Memory B cell (primary cell): ENCODE data around the gene GIN1.
"Not testable (repeated sequence)": the region's sequence is repeated elsewhere in the genome, so short reads cannot be mapped to it uniquely, and the experiment has no call there.

Source experiments
- ATAC-seq: fragments of 150-1000 bp; cut with Tn5 transposase; 2 replicates; pipeline ENCODE4 v1.10.0; 2021; ENCODE audit warnings: low read depth, mild to moderate bottlenecking, moderate library complexity
- DNase-seq, 2 donors: peaks; one replicate each; pipeline ENCODE4 v3.0.0; 2022; ENCODE audit warnings: low spot score in 2 of 2
- H3K27ac Mint-ChIP-seq: one replicate; pipeline ENCODE4 v1.8.0; 2022; ENCODE audit warnings: mild to moderate bottlenecking, moderate library complexity, mixed read lengths
- H3K27me3 Mint-ChIP-seq: one replicate; pipeline ENCODE4 v1.8.0; 2022; ENCODE audit warnings: mixed read lengths
- H3K36me3 Mint-ChIP-seq: one replicate; pipeline ENCODE4 v1.8.0; 2022; ENCODE audit warnings: mild to moderate bottlenecking, mixed read lengths
- H3K4me1 Mint-ChIP-seq: one replicate; pipeline ENCODE4 v1.8.0; 2022; ENCODE audit warnings: mixed read lengths
- H3K4me3 Mint-ChIP-seq: one replicate; pipeline ENCODE4 v1.8.0; 2022; ENCODE audit warnings: mild to moderate bottlenecking, moderate library complexity, mixed read lengths
- H3K9me3 Mint-ChIP-seq: one replicate; pipeline ENCODE4 v1.8.0; 2022; ENCODE audit warnings: mixed read lengths

The GIN1 gene, protein sequence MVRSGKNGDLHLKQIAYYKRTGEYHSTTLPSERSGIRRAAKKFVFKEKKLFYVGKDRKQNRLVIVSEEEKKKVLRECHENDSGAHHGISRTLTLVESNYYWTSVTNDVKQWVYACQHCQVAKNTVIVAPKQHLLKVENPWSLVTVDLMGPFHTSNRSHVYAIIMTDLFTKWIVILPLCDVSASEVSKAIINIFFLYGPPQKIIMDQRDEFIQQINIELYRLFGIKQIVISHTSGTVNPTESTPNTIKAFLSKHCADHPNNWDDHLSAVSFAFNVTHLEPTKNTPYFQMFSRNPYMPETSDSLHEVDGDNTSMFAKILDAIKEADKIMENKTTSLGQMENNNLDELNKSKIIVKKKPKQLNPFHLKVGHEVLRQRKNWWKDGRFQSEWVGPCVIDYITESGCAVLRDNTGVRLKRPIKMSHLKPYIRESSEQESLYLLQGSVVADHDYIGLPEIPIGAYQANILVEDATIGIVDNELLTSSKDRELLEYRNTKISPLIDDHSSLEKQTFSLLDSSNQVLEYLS

DNA sequence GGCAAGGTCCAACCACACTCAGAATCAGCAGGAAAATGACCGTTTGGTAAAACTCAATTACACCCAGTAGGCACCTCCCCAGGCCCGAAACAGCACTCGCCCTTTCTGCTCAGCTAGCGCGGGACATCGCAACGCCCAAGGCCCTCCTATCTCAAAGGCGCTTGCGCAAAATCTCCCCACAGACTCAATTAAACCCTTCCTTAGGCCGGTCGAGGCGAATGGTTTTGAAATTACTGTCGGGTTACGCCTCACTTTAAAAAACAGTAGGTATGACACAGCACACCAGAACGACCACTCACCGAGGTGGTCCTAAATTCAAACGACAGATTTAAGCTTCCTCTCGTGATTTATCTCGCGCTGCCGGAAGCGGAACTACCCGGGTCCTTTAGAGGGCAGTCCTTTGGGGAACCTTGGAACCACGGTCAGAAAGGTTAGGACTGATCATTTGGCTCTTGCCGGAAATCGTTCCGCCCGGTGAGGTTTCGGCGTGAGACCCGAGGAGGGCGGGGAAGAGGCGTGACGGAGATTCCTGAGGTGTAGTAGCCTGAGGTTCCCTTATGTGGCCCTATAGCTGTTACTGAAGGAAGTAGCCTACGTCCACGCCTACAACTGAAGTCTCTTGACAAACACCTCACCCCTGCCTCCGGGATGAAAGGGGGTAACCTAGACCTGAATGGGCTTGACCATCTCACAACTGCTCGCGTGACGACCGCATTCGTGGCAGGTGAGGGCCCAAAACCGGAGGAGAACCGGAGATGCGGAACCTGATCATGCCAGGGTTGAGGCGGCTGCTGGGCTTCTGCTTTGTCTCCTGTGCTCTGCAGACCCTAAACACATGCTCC, at the start of gene GIN1, which contains the start of gene PPIP5K2:
Gene GIN1, minus strand, starts transcription at position 374 of the 842 bp plus-strand sequence. CDS start 11,431 bp downstream, outside the sequence.
Gene PPIP5K2, plus strand, starts transcription at position 537 of the 842 bp plus-strand sequence. CDS start 9,289 bp downstream, outside the sequence.
- Mint-ChIP-seq H3K4me1 (peaks cover 30% of the 10 kb centered on the region), H3K27ac (peak within 1 kb of the TSS; percentile 98)
- ATAC-seq = peak; percentile 87

DNA sequence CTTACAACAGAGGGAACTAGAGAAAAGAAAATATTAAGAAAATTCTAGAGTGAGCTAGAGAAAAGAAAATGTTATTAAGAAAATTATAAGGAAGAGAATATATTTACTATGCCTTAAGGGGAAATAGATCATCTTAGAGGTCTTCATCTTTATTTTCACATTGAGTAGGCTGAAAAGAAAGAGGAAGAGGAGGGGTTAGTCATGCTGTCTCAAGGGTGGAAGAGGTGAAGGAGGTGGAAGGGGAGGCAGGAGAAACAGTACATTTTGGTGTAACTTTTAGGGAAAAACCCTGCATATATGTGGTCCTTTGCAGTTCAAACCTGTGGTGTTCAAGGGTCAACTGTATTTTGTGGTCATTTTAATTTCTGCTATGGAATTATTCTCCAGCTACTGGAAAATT, 46.8 kb upstream of the GIN1 start:
- H3K27ac Mint-ChIP-seq = no peak overlapping the region
- ATAC-seq = no peak

More for the DNA sequence above, at the start of gene GIN1, which contains the start of gene PPIP5K2:
- H3K4me3 Mint-ChIP-seq = peak within 1 kb of the TSS; percentile 95
- H3K27me3 Mint-ChIP-seq = no peaks in the 10 kb centered on the region
- no peaks in the 10 kb centered on the region for H3K9me3 Mint-ChIP-seq
- peaks cover 8% of the 10 kb centered on the region for H3K36me3 Mint-ChIP-seq
- peak; percentile 97 to 98 for DNase-seq

DNA sequence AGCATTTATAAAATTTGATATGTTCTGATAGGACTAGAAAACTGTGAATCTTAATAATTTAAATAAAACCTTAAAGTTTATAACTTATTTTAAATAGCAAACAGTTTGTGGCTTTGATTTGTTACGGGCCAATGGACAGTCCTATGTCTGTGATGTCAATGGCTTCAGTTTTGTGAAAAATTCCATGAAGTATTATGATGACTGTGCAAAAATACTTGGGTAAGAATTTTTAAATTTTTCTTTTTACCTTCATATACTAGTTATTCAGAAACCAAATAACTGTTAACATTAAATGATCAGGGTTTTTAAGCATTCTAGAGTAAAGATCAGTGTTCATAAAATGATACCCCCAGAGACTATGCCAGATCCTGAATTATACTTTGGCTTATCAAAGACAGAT, 31.2 kb upstream of the GIN1 start:
- Mint-ChIP-seq H3K4me3 (no peak overlapping the region), H3K27me3 (no peaks in the 10 kb centered on the region), H3K27ac (no peak overlapping the region), H3K36me3 (no peaks in the 10 kb centered on the region), H3K9me3 (no peaks in the 10 kb centered on the region), H3K4me1 (no peaks in the 10 kb centered on the region)
- ATAC-seq (no peak), DNase-seq (no peak)

More for the DNA sequence above, 46.8 kb upstream of the GIN1 start:
- H3K9me3 Mint-ChIP-seq = no peaks in the 10 kb centered on the region
- DNase-seq = no peak
- H3K4me1 Mint-ChIP-seq = no peaks in the 10 kb centered on the region
- H3K27me3 Mint-ChIP-seq = no peaks in the 10 kb centered on the region
- H3K36me3 Mint-ChIP-seq = peaks cover 25% of the 10 kb centered on the region
- H3K4me3 Mint-ChIP-seq = no peak overlapping the region

DNA sequence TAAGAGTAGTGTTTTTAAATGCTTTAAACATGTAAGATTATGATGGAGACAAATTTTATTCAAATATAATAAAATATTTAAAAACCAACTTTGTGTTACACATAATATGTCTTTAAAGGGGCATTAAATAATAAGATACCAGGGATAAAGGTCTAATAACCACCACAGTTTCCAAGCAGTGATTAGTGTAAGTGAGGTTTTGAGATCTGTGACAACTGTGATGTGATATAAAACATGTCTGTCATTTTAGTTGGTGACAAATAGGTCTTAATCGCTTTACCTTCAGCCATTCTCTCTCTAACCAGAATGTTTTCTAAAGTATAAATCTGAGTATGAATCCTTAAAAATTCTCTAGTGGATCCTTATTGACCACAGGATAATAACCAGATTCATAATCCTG, 28.3 kb upstream of the GIN1 start:
- Mint-ChIP-seq H3K36me3 (peaks cover 1% of the 10 kb centered on the region), H3K27me3 (no peaks in the 10 kb centered on the region), H3K4me1 (no peaks in the 10 kb centered on the region), H3K27ac (no peak overlapping the region), H3K4me3 (no peak overlapping the region), H3K9me3 (no peaks in the 10 kb centered on the region)
- DNase-seq (no peak), ATAC-seq (no peak)

DNA sequence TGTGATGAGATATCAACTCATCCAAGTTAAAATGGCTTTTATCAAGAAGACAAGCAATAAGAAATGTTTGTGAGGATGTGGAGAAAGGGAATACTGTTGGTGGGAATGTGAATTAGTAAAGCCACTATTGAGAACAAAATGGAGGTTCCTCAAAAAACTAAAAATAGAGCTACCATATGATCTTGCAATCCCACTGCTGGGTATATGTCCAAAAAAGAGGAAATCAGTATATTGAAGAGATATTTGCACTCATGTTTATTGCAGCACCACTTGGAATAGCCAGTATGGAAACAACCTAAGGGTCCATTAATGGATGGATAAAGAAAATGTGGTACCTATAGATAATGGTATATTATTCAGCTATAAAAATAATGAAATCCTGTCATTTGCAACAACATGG, 25.3 kb upstream of the GIN1 start:
- Mint-ChIP-seq H3K27ac (peak overlapping the region; percentile 12), H3K4me1 (no peaks in the 10 kb centered on the region), H3K27me3 (no peaks in the 10 kb centered on the region), H3K36me3 (peaks cover 1% of the 10 kb centered on the region), H3K4me3 (no peak overlapping the region), H3K9me3 (no peaks in the 10 kb centered on the region)
- DNase-seq = no peak
- no peak for ATAC-seq

DNA sequence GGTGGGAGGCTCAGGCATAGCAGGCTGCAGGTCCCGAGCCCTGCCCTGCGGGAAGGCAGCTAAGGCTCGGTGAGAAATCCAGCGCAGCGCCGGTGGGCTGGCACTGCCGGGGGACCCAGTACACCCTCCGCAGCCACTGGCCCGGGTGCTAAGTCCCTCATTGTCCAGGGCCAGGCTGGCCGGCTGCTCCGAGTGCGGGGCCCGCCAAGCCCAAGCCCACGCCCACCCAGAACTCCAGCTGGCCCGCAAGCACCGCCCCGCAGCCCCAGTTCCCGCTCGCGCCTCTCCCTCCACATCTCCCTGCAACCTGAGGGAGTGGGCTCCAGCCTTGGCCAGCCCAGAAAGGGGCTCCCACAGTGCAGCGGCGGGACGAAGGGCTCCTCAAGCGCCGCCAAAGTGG, 22.2 kb upstream of the GIN1 start:
- H3K27ac Mint-ChIP-seq, H3K4me3 Mint-ChIP-seq, ATAC-seq, H3K9me3 Mint-ChIP-seq, H3K27me3 Mint-ChIP-seq, H3K36me3 Mint-ChIP-seq, DNase-seq, H3K4me1 Mint-ChIP-seq: not testable (repeated sequence)

DNA sequence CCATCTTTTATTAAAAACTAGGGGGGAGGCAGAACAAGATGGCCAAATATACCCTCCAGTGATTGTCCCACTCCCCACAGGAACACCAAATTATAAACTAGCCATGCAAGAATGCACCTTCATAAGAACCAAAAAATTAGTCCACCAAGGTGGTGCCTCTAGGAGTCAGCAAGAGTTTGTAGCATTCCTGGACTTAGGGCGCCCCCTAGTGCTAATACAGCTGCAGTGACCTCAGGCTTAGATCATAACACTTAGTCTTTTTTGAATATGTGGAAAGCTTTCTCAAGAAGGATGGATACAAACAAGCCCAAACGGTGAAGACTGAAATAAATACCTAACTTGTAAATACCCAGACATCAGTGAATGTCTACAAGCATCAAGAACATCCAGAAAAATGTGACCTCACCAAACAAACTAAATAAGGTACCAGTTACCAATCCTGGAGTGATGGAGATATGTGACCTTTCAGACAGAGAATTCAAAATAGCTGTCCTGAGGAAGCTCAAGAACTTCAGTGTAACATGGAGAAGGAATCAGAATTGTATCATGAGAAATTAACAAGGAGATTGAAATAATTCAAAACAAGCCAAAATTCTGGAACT, 19.4 kb upstream of the GIN1 start:
- no peaks in the 10 kb centered on the region for H3K4me1 Mint-ChIP-seq
- H3K4me3 Mint-ChIP-seq = no peak overlapping the region
- H3K9me3 Mint-ChIP-seq = no peaks in the 10 kb centered on the region
- DNase-seq = peak; percentile 76 to 82
- peak; percentile 91 for ATAC-seq
- H3K36me3 Mint-ChIP-seq = peaks cover 9% of the 10 kb centered on the region
- no peaks in the 10 kb centered on the region for H3K27me3 Mint-ChIP-seq
- no peak overlapping the region for H3K27ac Mint-ChIP-seq

DNA sequence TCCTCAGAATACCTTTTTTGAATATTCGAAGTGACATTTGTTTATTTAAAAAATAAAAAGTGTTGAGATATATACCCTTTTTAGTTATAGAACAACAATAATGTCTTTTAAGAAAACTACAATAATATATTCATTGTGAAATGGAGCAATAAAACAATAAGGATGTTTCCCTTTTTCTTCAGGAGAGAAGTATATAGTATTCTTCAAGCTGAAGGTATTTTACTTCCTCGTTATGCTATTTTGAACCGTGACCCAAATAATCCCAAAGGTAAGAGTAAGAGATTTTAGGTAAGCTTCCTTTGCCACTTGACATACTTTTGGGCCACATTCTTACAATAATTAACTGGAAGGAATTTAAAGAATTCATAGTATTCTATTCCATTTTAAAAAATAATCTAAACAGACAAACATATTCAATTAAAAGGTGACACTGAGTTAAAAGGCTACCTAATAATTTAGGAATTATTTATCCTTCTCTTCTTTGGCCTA, 18.3 kb upstream of the GIN1 start:
- Mint-ChIP-seq H3K4me3 (no peak overlapping the region), H3K9me3 (no peaks in the 10 kb centered on the region), H3K4me1 (no peaks in the 10 kb centered on the region), H3K36me3 (peaks cover 9% of the 10 kb centered on the region), H3K27ac (no peak overlapping the region), H3K27me3 (no peaks in the 10 kb centered on the region)
- DNase-seq (no peak), ATAC-seq (no peak)

DNA sequence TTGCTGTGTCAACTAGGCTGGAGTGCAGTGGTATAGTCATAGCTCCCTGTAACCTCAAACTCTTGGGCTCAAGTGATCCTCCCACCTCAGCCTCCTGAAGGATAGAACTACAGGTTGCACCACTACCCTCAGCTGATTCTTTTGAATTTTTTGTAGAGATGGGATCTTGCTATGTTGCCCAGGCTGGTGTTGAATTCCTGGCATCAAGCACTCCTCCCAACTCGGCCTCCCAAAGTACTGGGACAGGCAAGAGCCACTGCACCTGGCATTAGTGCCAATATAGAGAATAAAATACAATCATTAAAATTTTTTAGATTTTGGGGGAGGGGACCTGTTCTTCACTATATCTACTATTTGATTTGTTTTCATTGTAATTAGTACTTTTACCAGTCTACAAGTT, 15.5 kb upstream of the GIN1 start:
- peaks cover 14% of the 10 kb centered on the region for H3K36me3 Mint-ChIP-seq

DNA sequence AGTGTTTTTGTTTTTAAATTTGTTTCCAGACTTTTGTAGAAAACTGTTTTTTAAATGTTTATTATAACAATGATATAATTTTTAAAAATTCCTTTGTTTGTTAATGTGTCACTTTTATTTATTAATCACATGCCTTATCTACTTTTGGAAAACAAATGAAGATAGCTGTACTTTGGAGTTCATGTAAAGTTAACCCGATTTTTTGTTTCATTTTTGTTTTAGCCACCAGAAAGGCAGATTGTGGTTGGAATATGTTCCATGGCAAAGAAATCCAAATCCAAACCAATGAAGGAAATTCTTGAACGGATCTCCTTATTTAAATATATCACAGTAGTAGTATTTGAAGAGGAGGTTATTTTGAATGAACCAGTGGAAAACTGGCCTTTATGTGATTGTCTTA, 13.3 kb upstream of the GIN1 start:
- H3K27ac Mint-ChIP-seq = no peak overlapping the region
- H3K4me1 Mint-ChIP-seq = peaks cover 8% of the 10 kb centered on the region
- ATAC-seq = no peak
- H3K9me3 Mint-ChIP-seq = no peaks in the 10 kb centered on the region
- H3K36me3 Mint-ChIP-seq = peaks cover 9% of the 10 kb centered on the region
- DNase-seq = no peak
- no peaks in the 10 kb centered on the region for H3K27me3 Mint-ChIP-seq
- H3K4me3 Mint-ChIP-seq = no peak overlapping the region

More for the DNA sequence above, 15.5 kb upstream of the GIN1 start:
- Mint-ChIP-seq H3K27me3 (no peaks in the 10 kb centered on the region), H3K27ac (no peak overlapping the region), H3K9me3 (no peaks in the 10 kb centered on the region), H3K4me1 (peaks cover 7% of the 10 kb centered on the region), H3K4me3 (no peak overlapping the region)
- no peak for ATAC-seq
- no peak for DNase-seq

DNA sequence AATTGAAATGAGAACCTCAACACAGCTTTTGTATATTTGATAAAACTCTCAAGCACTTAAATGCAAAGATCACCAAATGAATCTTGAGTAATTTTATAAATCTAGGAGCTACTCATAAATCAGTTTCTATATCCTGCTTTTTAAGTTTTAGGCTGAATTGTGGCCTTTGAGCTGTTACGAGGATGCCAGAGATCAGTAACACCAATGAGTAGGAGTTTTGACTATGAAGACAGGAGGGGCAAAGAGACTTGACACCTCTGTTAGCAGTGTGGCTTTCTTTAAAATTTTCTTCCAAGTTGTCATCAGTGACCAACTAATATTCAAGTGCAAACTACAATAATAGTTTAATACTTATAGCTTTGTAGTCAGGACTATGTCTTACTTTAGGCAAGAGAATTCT, 12.7 kb upstream of the GIN1 start:
- H3K27me3 Mint-ChIP-seq = no peaks in the 10 kb centered on the region
- peaks cover 9% of the 10 kb centered on the region for H3K36me3 Mint-ChIP-seq
- H3K27ac Mint-ChIP-seq = peak overlapping the region; percentile 47
- DNase-seq (no peak), ATAC-seq (no peak)
- H3K4me3 Mint-ChIP-seq = no peak overlapping the region
- H3K4me1 Mint-ChIP-seq = peaks cover 10% of the 10 kb centered on the region
- no peaks in the 10 kb centered on the region for H3K9me3 Mint-ChIP-seq

DNA sequence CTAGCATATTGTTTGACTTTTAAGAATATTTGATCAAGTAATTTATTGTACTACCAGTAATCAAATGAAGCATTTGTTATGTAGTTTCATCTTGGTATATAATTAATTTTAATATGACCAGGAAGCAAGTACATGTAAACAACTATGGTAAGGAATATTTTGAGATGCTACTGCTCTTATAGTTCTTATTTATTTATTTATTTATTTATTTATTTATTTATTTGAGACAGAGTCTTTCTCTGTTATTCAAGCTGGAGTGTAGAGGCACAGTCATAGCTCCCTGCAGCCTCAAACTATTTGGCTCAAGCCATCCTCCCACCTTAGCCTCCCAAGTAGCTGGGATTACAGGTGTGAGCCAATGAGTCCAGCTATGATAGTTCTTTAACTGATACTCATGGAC, 8.3 kb upstream of the GIN1 start:
- DNase-seq = no peak
- no peaks in the 10 kb centered on the region for H3K27me3 Mint-ChIP-seq
- H3K4me3 Mint-ChIP-seq = no peak overlapping the region
- H3K4me1 Mint-ChIP-seq = peaks cover 20% of the 10 kb centered on the region
- no peaks in the 10 kb centered on the region for H3K9me3 Mint-ChIP-seq
- no peak overlapping the region for H3K27ac Mint-ChIP-seq
- ATAC-seq = no peak
- H3K36me3 Mint-ChIP-seq = peaks cover 6% of the 10 kb centered on the region

DNA sequence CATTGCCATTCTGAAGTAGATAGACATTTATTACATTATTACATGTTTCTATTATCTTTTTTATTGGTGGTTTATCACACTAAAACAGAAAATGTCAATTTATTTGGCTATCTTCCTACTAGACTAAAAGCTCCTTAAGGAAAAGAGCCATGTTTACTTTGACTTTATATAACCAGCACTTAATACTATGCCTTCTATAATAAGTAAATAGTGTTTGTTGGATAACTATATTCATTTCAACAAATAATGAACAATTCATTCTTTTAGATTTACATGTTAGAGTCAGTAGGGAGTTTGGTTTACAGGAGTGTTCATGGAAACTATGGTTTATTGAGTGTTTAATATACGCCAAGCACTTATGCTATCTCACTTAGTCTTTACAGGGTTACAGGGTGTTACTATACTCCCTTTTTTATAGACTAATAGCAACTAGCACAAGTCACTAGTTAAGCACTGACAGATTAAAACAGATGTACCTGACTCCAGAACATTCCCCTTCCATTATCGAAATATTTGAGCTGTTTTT, 7.4 kb upstream of the GIN1 start:
- no peaks in the 10 kb centered on the region for H3K9me3 Mint-ChIP-seq

More for the DNA sequence above, 7.4 kb upstream of the GIN1 start:
- Mint-ChIP-seq H3K4me3 (no peak overlapping the region), H3K27ac (no peak overlapping the region), H3K4me1 (peaks cover 26% of the 10 kb centered on the region), H3K36me3 (peaks cover 8% of the 10 kb centered on the region), H3K27me3 (no peaks in the 10 kb centered on the region)
- no peak for DNase-seq
- ATAC-seq = no peak
